ENCODE data around the gene LRFN5. TPM values are rescaled to one million over a fixed set of nuclear protein-coding genes. Genes with fewer than 3 reads are reported as not detected.

LRFN5 gene
- total and polyA plus RNA-seq, 9 of the 15 experiments (the other 6 are each of a cell fraction or from before 2014, with no cell fraction given) = 0.01 to 0.27 (median 0.09) TPM; not detected in 1

- TF ChIP-seq CHD7 (IDR thresholded peaks at IDR 0.05; ENCODE audit: low read depth, low read length) (no peak), E2F3 (CRISPR knock-in tag; IDR thresholded peaks at IDR 0.05) (no peak), SAP30 (IDR thresholded peaks at IDR 0.05; ENCODE audit: borderline replicate concordance, insufficient read depth, low read depth, low read length, poor library complexity, severe bottlenecking) (no peak), ARID1B (IDR thresholded peaks at IDR 0.05) (no peak), RREB1 (CRISPR knock-in tag; IDR thresholded peaks at IDR 0.05) (no peak), NFRKB (IDR thresholded peaks at IDR 0.05; ENCODE audit: low read depth) (no peak), KDM4B (IDR thresholded peaks at IDR 0.05; ENCODE audit: borderline replicate concordance in 2 of 2, low read depth in 1 of 2) (no peak), NEUROD1 (IDR thresholded peaks at IDR 0.05; ENCODE audit: borderline replicate concordance, low read depth, low read length, partially characterized antibody) (no peak), ZZZ3 (IDR thresholded peaks at IDR 0.05) (no peak), XRCC5 (IDR thresholded peaks at IDR 0.05; ENCODE audit: low read depth, low read length) (no peak), MCM2 (IDR thresholded peaks at IDR 0.05; ENCODE audit: low read depth) (no peak), CAMTA2 (CRISPR knock-in tag; conservative IDR thresholded peaks at IDR 0.05) (no peak)
These were observed 199.0 kb downstream of the LRFN5 start (continued) for GRCh38 chr14:41805633-41806032.

Measured in K562 (cell line).